ENCODE measurements around the gene KIAA1328. TPM values are rescaled to one million over a fixed set of nuclear protein-coding genes. Genes with fewer than 3 reads are reported as not detected.

The KIAA1328 gene
- polyA plus RNA-seq, 1 donor from 2014 or later = 8.5 TPM

- no peak overlapping the region for H3K9ac ChIP-seq (ENCODE audit: low read length)
- no peaks in the 10 kb centered on the region for H3F3A ChIP-seq (ENCODE audit: insufficient read depth, low read length, poor library complexity, severe bottlenecking)
- no peaks in the 10 kb centered on the region for H3K9me2 ChIP-seq (ENCODE audit: insufficient read depth, low read length)
- no peaks in the 10 kb centered on the region for H3K27me3 ChIP-seq (ENCODE audit: insufficient read depth, low read depth, low read length)
- H2AFZ ChIP-seq (ENCODE audit: low read depth, low read length) = no peak overlapping the region
- H4K20me1 ChIP-seq (ENCODE audit: insufficient read depth) = no peaks in the 10 kb centered on the region
- H3K4me3 ChIP-seq (ENCODE audit: low read length) = no peak overlapping the region
- TF ChIP-seq REST (IDR thresholded peaks at IDR 0.05; ENCODE audit: borderline replicate concordance) (no peak), RAD21 (conservative IDR thresholded peaks at IDR 0.05) (no peak), EP300 (conservative IDR thresholded peaks at IDR 0.05; ENCODE audit: poor library complexity, severe bottlenecking) (no peak), EZH2 (IDR thresholded peaks at IDR 0.05; ENCODE audit: borderline replicate concordance, insufficient read depth, low read length, poor library complexity, severe bottlenecking) (no peak), POLR2AphosphoS5 (IDR thresholded peaks at IDR 0.05) (no peak), MXI1 (conservative IDR thresholded peaks at IDR 0.05; ENCODE audit: poor library complexity, severe bottlenecking) (no peak), TAF1 (IDR thresholded peaks at IDR 0.05; ENCODE audit: low read depth) (no peak), SMC3 (conservative IDR thresholded peaks at IDR 0.05; ENCODE audit: poor library complexity) (no peak), CTCF (IDR thresholded peaks at IDR 0.05; ENCODE audit: poor library complexity, severe bottlenecking) (no peak)
- H3K36me3 ChIP-seq (ENCODE audit: insufficient read depth, low read length) = no peaks in the 10 kb centered on the region
- H3K79me2 ChIP-seq (replicated peaks; ENCODE audit: insufficient read depth, low read length) = no peaks in the 10 kb centered on the region
- no peak overlapping the region for H3K27ac ChIP-seq (ENCODE audit: low read length)
- H3K4me2 ChIP-seq (ENCODE audit: low read length) = no peak overlapping the region
- no peaks in the 10 kb centered on the region for H3K9me3 ChIP-seq (ENCODE audit: low read length)
These were observed 60.8 kb downstream of the KIAA1328 start for GRCh38 chr18:36889742-36890141.

GRCh38 chr18:36890598-36890997, 61.7 kb downstream of the KIAA1328 start:
- TF ChIP-seq TAF1 (IDR thresholded peaks at IDR 0.05; ENCODE audit: low read depth) (no peak), CTCF (IDR thresholded peaks at IDR 0.05; ENCODE audit: poor library complexity, severe bottlenecking) (no peak), EZH2 (IDR thresholded peaks at IDR 0.05; ENCODE audit: borderline replicate concordance, insufficient read depth, low read length, poor library complexity, severe bottlenecking) (no peak), SMC3 (conservative IDR thresholded peaks at IDR 0.05; ENCODE audit: poor library complexity) (no peak), EP300 (conservative IDR thresholded peaks at IDR 0.05; ENCODE audit: poor library complexity, severe bottlenecking) (no peak)
- Histone ChIP-seq H3K27me3 (ENCODE audit: insufficient read depth, low read depth, low read length) (no peaks in the 10 kb centered on the region), H3K4me2 (ENCODE audit: low read length) (no peak overlapping the region), H3K9me2 (ENCODE audit: insufficient read depth, low read length) (no peaks in the 10 kb centered on the region), H4K20me1 (ENCODE audit: insufficient read depth) (no peaks in the 10 kb centered on the region), H3K9ac (ENCODE audit: low read length) (no peak overlapping the region), H3K9me3 (ENCODE audit: low read length) (no peaks in the 10 kb centered on the region), H3F3A (ENCODE audit: insufficient read depth, low read length, poor library complexity, severe bottlenecking) (no peaks in the 10 kb centered on the region), H3K27ac (ENCODE audit: low read length) (no peak overlapping the region), H2AFZ (ENCODE audit: low read depth, low read length) (no peak overlapping the region), H3K79me2 (replicated peaks; ENCODE audit: insufficient read depth, low read length) (no peaks in the 10 kb centered on the region), H3K4me3 (ENCODE audit: low read length) (no peak overlapping the region), H3K36me3 (ENCODE audit: insufficient read depth, low read length) (no peaks in the 10 kb centered on the region)

All from neural cell (in vitro differentiated cells).